ENCODE data around the gene LRP1B.

GRCh38 chr2:140348826-140349225 is 1782.0 kb downstream of the LRP1B start:
- TF ChIP-seq EZH2phosphoT487 (IDR thresholded peaks at IDR 0.05; ENCODE audit: insufficient read depth, low read depth) (no peak), EZH2 (IDR thresholded peaks at IDR 0.05; ENCODE audit: insufficient read depth, poor library complexity, severe bottlenecking) (no peak)
